Kidney (tissue), 14 donors: Measurements from ENCODE around the gene DSCAML1. TPM values are rescaled to one million over a fixed set of nuclear protein-coding genes. Genes with fewer than 3 reads are reported as not detected.

ENCODE experiments used
- DNase-seq, 5 donors: peaks; one replicate each; pipeline ENCODE4 v3.0.0-alpha.2; 2013 to 2020
- FAIRE-seq: peaks from 2 replicates; lab custom pipeline; 2012; peaks lifted over from hg19 to GRCh38; lab: Jason Lieb, UNC
- H3K27ac ChIP-seq, 2 donors: one replicate each; pipeline ENCODE4 v1.7.0; 2013; ENCODE audit warnings: low read depth in 2 of 2, low read length in 2 of 2, inconsistent platforms in 1 of 2
- H3K27me3 ChIP-seq: one replicate; pipeline ENCODE4 v1.7.1; 2013; ENCODE audit warnings: low read length, inconsistent platforms; ENCODE audit not compliant: control insufficient read depth, insufficient read depth
- H3K36me3 ChIP-seq, 3 donors: one replicate each; pipeline versions ENCODE4 v1.7.0 to v1.7.1; 2013; ENCODE audit warnings: low read length in 3 of 3, control low read depth in 1 of 3, inconsistent platforms in 1 of 3; ENCODE audit not compliant: insufficient read depth in 3 of 3, control insufficient read depth in 2 of 3
- H3K4me1 ChIP-seq, 3 donors: one replicate each; pipeline versions ENCODE4 v1.7.0 to v1.7.1; 2013; ENCODE audit warnings: low read length in 3 of 3, inconsistent platforms in 1 of 3, low read depth in 1 of 3; ENCODE audit not compliant: control insufficient read depth in 2 of 3, insufficient read depth in 2 of 3
- H3K4me3 ChIP-seq, 3 donors: one replicate each; pipeline versions ENCODE4 v1.7.0 to v1.8.1; 2013; ENCODE audit warnings: low read length in 3 of 3, control low read depth in 1 of 3, inconsistent platforms in 1 of 3
- H3K9ac ChIP-seq, 3 donors: one replicate each; pipeline versions ENCODE4 v1.7.0 to v1.7.1; 2013; ENCODE audit warnings: low read length in 3 of 3, control low read depth in 1 of 3, inconsistent platforms in 1 of 3
- H3K9me3 ChIP-seq, 3 donors: one replicate each; pipeline versions ENCODE4 v1.7.0 to v1.7.1; 2013; ENCODE audit warnings: low read length in 3 of 3, control low read depth in 1 of 3, inconsistent platforms in 1 of 3; ENCODE audit not compliant: control insufficient read depth in 2 of 3, insufficient read depth in 1 of 3
- CTCF ChIP-seq: IDR thresholded peaks from 3 replicates; pipeline ENCODE4 v1.5.1; 2012; ENCODE audit warnings: mild to moderate bottlenecking, moderate library complexity, borderline replicate concordance; ENCODE audit not compliant: insufficient read depth; ENCODE audit errors: extremely low read depth
- intact Hi-C: fragments of 100-400 bp; cut with DNase I; formaldehyde crosslinking; loops from one replicate; pipeline ENCODE4 v1.11.1; 2022
- polyA plus RNA-seq: library from polyadenylated mRNA; stranded (reverse); fragments of 350-450 nt; fragmentation: Illumina TruSeq; extraction: RNeasy Lipid Tissue Mini Kit (QIAGEN cat#74804); gene quantifications from one replicate; pipeline ENCODE4 v1.2.3, GENCODE V29; 2014; ENCODE audit warnings: low read depth, low replicate concordance; ENCODE audit not compliant: insufficient read depth
- total RNA-seq: library from RNA; stranded (reverse); fragmentation: NEBNext Ultra II Directional; extraction: Animal tissue kit (Norgen Biotek cat#: 25700); gene quantifications from one replicate; pipeline ENCODE4 v1.2.1, GENCODE V29; 2021
- donor health status: control.
- donor health status: control.
- donor health status: control.
- donor health status: control.
- donor health status: control.
- donor health status: DM: yes; HTN: yes; CAD: no.
- donor health status: Normal renal cell carcinoma (clear cell type).

DSCAML1 gene
- total and polyA plus RNA-seq, 2 donors from 2014 or later: 0.95 to 17.3 TPM

DNA sequence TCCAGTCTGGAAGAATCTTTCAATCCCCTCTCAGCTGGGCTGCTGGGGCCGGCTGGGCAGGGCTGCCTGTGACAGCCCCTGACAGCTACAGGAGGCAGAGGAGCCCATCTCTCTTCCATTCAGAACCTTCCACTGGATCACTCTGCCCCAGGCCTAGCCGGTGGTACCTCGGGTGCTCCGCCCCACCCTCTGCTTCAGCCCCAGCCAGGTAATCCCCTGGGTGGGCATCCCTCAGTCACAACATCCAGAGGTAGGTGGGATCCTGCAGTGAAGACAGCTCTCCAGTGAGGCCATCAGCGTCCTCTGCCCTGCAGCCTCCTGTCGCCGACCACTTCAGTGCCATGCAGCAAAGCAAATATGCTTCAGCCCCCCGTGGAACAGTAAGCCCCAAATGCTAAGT is 223.7 kb downstream of the DSCAML1 start:
- no peak for DNase-seq
- TF ChIP-seq CTCF: no peak
- intact Hi-C loops: no loop called here

GRCh38 chr11:117572671-117573070 is 224.3 kb downstream of the DSCAML1 start:
- TF ChIP-seq CTCF: no peak
- intact Hi-C loops: no loop called here
- H3K9me3 ChIP-seq: no peaks in the 10 kb centered on the region
- H3K9ac ChIP-seq: no peak overlapping the region
- H3K36me3 ChIP-seq: no peaks in the 10 kb centered on the region
- DNase-seq (no peak), FAIRE-seq (no peak)
- no peak overlapping the region for H3K4me3 ChIP-seq
- no peaks in the 10 kb centered on the region for H3K27me3 ChIP-seq
- H3K4me1 ChIP-seq: no peaks in the 10 kb centered on the region
- no peak overlapping the region for H3K27ac ChIP-seq

More for the DNA sequence above, 223.7 kb downstream of the DSCAML1 start:
- Histone ChIP-seq H3K36me3 (no peaks in the 10 kb centered on the region), H3K27me3 (no peaks in the 10 kb centered on the region), H3K4me1 (no peaks in the 10 kb centered on the region), H3K9me3 (no peaks in the 10 kb centered on the region), H3K9ac (no peak overlapping the region), H3K4me3 (no peak overlapping the region), H3K27ac (no peak overlapping the region)
- FAIRE-seq: no peak

- TF ChIP-seq CTCF: no peak
- Histone ChIP-seq H3K9me3 (no peaks in the 10 kb centered on the region), H3K4me3 (no peak overlapping the region), H3K27ac (no peak overlapping the region), H3K4me1 (no peaks in the 10 kb centered on the region), H3K9ac (no peak overlapping the region), H3K27me3 (no peaks in the 10 kb centered on the region), H3K36me3 (no peaks in the 10 kb centered on the region)
- FAIRE-seq: no peak
- intact Hi-C loops: no loop called here
- DNase-seq: no peak
These were observed 224.9 kb downstream of the DSCAML1 start for GRCh38 chr11:117572129-117572528.

DNA sequence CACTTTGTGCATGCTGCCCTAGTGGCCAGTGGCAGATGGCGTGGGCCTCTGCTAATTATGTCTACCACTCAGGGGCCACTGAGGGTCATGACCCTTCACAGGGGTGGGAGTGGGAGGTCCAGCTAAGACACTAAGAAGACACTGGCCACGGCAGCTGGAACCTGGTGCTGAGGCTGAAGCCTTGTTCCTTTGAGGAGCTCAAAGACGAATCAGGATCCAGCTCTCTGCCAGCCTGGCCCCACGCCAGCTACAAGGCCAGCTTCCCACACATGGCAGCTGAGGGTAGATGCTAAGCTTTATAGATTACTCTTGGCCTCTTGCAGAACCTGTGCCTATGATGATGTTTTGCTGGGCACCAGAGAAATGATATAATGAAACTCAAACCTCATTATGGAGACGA is 226.3 kb downstream of the DSCAML1 start:
- no peaks in the 10 kb centered on the region for H3K4me1 ChIP-seq
- TF ChIP-seq CTCF: no peak
- no peaks in the 10 kb centered on the region for H3K27me3 ChIP-seq
- no peaks in the 10 kb centered on the region for H3K9me3 ChIP-seq
- H3K36me3 ChIP-seq: no peaks in the 10 kb centered on the region
- DNase-seq (no peak), FAIRE-seq (no peak)
- intact Hi-C loops: no loop called here
- H3K4me3 ChIP-seq: no peak overlapping the region
- no peak overlapping the region for H3K9ac ChIP-seq
- no peak overlapping the region for H3K27ac ChIP-seq
